HG03439 (cell line): ENCODE results near the gene CKAP2L.

Source experiments
- ATAC-seq: cut with Tn5 transposase; IDR thresholded peaks from one replicate; pipeline ENCODE4 v1.9.1; 2021; ENCODE audit warnings: mild to moderate bottlenecking, moderate library complexity; ENCODE audit not compliant: unreplicated experiment

CKAP2L gene, protein sequence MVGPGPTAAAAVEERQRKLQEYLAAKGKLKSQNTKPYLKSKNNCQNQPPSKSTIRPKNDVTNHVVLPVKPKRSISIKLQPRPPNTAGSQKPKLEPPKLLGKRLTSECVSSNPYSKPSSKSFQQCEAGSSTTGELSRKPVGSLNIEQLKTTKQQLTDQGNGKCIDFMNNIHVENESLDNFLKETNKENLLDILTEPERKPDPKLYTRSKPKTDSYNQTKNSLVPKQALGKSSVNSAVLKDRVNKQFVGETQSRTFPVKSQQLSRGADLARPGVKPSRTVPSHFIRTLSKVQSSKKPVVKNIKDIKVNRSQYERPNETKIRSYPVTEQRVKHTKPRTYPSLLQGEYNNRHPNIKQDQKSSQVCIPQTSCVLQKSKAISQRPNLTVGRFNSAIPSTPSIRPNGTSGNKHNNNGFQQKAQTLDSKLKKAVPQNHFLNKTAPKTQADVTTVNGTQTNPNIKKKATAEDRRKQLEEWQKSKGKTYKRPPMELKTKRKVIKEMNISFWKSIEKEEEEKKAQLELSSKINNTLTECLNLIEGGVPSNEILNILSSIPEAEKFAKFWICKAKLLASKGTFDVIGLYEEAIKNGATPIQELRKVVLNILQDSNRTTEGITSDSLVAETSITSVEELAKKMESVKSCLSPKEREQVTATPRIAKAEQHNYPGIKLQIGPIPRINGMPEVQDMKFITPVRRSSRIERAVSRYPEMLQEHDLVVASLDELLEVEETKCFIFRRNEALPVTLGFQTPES

DNA sequence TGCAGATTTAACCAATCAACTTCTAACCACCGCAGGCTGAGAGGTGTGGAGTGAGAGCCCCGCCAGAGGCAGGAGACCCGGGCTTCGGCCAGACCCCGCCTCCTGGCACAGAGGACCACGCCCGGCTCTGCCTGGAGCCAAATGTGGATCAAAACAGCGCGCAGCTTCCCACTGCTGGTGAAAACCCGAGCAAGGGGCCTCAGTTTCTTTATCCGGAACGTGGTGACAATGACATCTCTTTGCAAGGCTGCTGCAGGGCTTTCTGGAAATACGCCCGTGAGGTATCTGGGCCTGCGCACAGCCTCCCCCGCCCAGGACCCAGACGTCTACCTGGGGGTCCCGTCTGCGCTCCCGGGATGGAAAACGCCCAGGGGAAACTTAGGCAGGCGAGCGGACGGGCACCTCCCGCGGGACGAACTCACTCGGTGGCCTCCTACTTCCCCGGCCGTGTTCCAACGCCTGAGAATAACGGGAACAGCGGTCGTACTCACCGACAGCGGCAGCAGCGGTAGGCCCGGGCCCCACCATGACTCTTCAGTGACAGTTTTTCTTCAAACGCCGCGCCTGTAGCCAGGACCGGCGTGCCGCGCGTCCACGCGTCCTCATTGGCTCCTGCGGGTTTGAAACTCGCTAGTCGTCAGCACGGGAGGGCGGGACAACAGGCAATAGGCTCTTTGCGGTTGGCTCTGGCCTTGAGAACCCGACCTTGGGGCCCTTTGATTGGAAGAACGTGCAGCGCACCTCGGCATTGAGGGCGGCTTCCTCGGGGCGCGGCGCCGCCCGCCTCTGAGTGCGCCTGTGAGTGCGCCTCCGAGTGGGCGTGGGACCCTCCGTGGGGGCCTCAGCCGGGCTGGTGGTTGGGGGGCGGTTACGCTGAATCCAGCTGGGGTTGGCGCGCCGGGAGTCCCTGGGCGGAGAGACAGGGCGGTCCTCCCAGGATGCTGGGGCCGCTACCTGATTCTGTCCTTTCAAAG lies at the start of gene CKAP2L:
CKAP2L (minus strand) TSS at position 539 of the 974 bp plus-strand sequence; CDS start at position 528, 11 bp downstream.
- ATAC-seq, result peak; percentile 97

DNA sequence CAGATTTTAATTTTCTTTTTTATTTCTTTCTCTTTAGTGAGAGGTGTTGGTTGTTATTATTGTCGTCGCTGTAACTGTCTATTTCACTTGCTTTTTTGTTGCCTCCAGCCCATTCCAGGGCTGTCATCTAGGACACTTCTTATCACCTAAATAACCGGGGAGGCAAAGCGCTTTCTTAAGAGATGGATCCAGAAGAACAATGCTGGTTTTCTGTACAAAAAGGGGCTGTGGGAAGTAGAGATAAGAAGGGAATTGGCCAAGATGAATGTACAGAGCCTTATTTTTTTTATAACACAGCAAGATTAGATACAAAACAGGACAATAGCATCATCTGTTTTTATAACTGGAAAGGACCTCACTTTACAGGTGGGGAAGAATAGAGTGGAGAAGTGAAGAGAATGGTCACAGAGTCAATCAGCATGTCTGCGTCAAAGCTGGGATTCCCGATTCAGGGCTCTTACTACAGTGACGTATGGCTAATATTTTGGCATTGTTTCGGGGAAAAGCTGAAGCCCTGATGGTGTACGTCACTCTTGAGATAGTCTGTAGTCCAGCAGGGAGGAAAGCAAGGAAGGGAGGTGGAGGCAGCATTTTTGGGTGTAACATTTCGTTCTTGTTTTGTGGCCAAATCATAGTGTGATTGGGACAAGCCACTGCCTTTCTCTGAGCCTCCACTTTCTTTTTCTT lies 49.0 kb upstream of the CKAP2L start:
- no peak for ATAC-seq

GRCh38 chr2:112812318-112813267 lies 48.2 kb upstream of the CKAP2L start:
- no peak for ATAC-seq

DNA sequence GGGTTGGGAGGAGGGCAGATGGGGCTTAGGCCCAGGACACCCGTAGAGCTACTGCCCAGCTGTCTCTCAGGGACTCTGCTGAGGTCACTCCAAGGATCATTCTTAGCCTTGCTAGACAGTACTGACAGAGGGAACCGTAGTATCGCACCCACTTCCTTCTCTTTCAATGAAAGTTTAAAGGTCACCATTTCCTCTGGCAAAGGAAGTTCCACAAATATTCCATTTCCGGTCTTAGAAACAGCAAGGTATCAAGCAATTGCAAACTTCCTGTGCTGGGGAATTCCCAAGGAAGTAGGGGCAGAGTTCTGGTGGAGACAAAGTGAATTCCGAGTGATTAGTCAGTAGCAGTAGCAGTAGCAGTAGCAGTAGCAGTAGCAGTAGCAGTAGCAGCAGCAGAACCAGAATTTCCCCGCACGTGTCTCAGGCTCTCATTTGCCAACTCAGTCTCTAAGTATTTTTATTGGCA lies 47.5 kb upstream of the CKAP2L start:
- ATAC-seq, result no peak

DNA sequence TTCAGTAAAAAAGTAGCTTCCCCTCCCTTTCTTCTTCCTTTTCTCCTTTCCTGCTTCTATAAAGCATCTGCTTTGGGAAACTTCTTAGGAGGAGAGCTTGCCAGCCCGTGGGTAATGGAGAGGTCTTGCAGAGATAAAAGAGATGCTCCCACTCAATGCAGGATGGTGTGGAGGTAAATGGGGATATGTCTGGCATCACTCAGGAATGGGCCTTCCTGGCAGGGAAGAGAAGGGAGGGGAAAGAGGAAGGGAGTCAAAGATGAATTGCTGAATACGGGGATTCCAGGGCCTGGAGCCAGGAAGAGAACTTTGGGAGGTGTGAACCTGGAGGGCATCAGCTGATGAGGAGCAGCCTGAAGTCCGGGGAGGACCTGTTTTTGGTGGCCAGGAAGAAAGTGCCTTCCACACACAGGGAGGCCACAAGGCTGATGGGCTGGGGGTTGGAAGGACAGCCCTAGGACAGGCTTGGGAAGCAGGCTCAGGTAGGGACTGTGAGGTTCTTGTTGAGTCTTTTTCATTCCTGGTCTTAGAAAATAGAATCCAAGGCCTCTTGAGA lies 46.9 kb upstream of the CKAP2L start:
- no peak for ATAC-seq

DNA sequence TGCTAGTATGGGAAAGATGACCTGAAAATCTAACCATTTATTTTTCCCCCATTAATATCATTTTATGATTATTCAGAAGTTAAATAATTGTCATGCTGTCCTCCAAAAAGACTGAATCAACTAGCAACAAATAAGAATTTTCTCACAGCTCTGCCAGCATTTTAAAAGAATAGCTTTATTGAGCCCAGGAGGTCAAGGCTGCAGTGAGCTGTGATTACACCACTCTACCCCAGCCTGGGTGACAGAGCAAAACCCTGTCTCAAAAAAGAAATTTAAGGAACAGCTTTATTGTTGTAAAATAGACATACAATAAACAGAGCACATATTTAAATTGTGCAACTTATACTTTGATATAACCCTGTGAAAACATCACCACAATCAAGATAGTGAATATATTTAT lies 44.7 kb upstream of the CKAP2L start:
- no peak for ATAC-seq

DNA sequence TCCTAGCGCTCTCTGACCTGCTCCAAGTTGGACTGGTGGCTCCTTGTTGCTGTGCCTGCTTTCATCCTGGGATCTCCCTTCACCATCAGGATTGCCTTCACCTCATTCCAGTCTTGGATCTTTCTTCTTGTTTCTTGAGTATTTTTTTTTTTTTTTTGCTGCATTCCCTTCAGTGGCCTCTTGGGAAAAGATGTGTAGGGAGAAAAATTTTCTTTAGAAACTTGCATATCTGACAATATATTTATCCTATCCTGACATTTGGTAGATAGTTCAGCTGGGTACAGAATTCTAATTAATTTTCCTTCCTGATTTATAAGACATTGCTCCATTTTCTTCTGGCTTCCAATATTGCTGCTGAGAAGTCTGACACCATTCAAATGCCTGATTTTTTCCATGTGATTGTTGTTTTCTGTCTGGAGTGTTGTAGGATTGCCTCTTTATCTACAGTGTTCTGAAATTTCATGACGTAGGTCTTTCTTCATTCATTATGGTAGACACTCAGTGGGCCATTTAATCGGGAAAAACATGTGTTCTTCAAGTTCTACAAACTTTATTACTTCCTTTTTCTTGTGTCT lies 42.9 kb upstream of the CKAP2L start:
- ATAC-seq, result no peak

DNA sequence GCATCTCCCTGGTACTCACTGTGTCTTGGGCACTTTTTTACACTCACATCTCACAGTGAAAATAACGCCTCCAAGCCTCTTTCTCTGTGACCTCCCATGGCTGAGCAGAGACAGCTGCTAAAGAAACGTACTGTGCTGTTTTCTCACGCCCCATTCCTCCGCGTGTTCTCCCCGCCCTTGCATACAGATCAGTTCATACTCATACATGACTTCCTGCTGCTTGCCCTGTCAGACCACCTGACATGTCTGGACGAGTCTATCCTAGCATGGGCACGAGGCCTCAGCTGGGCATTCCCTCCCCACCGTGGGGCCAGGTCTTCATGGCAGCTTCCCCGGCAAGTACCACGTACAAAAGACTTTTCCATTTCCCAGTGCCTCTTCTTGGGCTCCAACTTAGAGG lies 41.1 kb upstream of the CKAP2L start:
- ATAC-seq, result peak; percentile 76

- ATAC-seq, result peak; percentile 51
Observed at GRCh38 chr2:112803691-112804521, 39.5 kb upstream of the CKAP2L start.

DNA sequence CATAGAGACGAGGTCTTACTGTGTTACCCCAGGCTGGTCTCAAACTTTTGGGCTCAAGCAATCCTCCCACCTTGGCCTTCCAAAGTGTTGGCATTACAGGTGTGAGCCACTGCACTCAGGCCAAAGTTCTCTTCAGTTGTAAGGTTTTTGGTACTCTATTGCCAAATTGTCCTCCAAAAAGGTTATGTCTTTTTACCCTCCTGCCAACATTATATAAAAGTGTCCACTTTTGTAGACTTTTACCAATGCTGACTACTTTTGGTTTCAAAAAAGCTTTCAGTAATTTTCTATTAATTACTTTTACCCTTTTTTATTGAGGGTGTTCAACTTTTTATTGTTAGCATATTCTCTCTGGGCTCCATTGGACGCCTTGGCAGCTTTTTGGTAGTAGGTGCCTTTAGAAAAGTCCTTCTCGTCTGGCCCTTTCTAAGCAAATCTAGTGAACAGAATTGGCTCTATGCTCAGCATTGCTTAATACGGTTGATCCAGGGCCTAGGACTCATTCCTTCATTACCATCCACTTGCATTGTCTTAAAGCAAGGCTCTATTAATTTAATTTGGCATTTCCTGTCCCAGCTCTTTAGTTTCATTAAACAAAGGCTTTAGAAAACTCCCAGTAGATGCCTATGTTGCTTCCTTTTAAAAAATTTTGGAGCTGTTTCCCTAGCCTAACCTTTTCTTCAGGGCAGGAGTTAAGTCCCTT lies 36.6 kb upstream of the CKAP2L start:
- no peak for ATAC-seq

DNA sequence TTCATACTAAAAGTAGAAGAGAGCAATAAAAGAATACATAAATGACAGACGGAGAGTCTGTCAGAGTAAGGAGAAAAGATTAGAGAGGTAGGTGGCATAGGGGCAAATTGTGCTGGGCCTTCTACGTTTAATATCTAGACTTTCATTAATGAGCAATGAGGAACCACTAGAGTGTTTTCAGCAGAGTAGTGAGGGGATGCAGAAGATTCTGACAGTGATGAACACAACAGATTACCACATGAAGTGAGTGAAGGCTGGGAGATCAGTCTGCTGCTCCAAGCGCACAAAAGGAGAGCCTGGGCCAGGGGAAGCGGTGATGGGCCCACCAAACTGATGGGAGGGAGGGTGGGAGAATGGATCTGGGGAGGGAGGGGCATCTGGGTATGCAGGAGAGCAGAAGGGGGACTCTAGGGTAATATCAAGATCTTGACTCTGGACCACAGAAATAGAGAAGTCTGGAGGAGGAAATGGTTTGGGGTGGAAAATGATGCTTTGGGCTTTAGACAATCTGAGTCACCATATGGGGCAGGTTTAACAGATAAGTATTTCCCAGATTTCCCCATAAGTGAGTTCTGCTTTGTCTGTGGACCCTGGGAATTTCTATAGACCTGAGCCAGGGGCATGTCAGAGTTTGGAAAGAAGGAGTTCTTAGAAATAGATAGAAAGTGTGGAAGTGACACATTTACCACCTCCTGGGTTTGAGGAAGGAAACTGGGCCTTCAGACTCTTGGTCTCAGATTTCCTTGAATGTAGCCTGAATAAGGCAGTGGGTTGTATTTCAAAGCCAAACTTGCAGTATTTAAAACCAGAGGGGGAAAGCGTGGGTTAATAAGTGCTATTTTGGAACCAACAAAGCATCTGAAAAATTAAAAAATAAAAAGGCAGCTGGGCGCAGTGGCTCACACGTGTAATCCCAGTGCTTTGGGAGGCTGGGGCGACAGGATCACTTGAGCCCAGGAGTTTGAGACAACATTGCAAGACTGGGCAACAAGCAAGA lies 34.9 kb upstream of the CKAP2L start:
- no peak for ATAC-seq

GRCh38 chr2:112796486-112796885 lies 32.1 kb upstream of the CKAP2L start:
- ATAC-seq, result no peak

DNA sequence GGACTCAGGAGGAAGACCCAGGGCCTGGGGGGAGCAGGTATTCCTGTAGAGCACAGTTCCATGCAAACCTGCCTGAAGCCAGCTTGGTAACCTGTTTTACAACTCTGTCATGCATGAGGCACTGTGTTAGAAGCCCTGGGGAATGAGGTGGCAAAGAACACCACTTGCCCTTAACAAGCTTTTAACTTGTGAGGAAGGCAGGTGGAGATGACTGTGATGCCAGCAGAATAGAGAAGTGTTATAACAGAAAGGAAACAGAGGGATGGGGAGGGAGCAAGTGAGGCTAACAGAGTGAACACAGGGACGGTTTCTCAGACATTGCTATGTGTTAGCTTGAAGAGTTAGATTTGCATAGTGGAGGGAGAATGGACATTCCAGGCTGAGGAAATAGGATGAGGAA lies 31.4 kb upstream of the CKAP2L start:
- ATAC-seq, result no peak

DNA sequence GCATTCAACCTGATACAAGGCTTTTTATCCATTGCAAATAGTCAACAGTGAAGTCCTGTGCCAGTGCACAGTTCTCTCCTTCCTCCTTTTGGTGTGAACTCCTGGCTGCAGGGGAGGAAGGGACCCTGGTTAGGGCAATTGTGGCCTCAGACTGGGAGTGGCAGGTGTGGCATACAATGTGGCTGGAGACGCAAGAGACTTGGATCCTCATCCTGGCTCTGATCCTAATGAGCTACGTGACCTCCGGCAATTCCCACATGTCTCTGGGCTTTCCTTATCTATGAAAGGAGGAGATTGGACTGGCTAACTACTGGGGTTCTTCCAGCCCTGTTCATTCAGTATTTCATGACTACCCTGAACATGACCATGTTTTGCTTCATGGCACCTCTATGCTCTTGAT lies 30.4 kb upstream of the CKAP2L start:
- ATAC-seq, result no peak

DNA sequence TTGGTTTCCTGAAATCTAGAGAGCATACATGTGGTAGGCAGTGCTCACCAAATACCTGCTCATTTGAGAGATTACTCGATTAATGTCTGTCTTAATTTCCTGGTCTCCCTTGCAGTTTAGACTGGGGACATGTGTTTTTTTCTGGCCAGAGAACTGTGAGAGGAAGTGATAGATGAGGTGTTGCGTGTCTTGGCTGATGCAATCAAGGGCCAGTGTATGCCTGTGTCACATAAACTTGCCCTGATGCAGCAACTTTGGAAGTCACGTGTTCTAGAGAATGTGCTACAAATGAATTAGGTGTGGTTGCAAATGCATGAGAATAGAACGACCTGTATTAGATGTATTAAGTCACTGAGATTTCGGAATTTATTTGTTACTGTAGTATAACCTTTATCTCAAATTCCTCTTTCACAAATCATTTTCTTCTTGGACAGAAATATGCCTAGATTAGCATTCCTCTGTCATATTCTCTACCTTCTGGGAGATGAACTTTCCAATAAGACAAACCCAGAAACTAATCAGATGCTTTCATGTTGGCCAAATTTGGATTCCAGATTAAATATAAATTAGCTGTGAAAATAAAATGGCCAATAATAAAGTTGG lies 29.8 kb upstream of the CKAP2L start:
- ATAC-seq, result no peak
